GM19372 (cell line): ENCODE data around the gene RNF40.
"Not testable (repeated sequence)": the region's sequence is repeated elsewhere in the genome, so short reads cannot be mapped to it uniquely, and the experiment has no call there.

Source experiments
- ATAC-seq: cut with Tn5 transposase; IDR thresholded peaks from one replicate; pipeline ENCODE4 v1.9.1; 2021; ENCODE audit warnings: mild to moderate bottlenecking, low read depth, moderate library complexity; ENCODE audit not compliant: unreplicated experiment

Gene RNF40

GRCh38 chr16:30780021-30780420 is 17.9 kb downstream of the RNF40 start:
- no peak for ATAC-seq

DNA sequence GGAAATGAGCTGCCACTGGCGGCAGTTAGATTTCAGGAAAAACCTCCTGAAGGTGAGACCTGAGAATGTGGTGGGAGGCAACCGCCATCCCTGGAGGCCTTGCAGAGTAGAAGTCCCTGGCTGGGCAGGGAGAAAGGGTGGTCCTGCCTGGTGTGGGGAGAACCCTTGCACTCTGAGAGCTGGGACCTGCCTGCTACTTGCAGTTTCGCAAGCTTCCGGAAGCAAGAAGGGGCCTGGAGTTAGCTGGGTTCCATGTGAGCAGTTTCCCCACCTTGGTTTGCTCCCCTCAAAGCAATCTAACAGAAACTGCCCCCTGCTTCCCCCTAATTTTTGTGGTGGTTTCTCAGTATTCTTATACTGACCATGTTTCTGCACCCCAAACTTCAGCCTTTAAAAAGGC is 18.4 kb downstream of the RNF40 start:
- no peak for ATAC-seq

GRCh38 chr16:30782486-30783279 is 20.6 kb downstream of the RNF40 start:
- no peak for ATAC-seq

DNA sequence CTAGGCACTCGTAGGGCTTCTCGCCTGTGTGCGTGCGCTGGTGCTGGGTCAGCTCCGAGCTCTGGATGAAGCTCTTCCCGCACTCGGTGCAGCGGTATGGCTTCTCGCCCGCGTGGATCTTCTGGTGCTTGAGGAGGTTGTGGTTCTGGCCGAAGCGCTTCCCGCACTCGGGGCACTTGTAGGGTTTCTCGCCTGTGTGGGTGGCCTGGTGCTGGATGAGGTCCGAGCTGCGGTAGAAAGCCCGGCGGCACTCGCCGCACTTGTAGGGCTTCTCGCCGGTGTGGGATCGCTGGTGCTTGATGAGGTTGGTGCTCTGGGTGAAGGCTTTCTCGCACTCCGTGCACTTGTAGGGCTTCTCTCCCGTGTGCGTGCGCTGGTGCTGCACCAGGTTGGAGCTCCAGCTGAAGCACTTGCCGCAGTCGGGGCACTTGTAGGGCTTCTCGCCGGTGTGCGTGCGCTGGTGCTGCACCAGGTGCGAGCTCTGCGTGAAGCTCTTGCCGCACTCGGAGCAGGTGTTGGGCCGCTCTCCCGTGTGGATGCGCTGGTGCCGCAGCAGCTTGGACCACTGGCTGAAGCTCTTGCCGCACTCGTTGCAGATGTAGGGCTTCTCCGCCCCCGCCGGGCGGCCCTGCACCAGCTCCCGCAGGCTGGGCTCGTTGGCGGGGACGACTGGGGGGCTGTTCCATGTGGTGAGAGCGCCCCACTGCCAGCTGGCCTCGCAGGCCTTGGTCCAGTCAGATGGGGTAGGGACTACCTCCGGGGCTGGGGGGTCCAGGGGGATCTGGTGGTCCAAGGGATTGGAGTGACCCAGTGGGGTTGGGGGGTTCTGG is 21.4 kb downstream of the RNF40 start:
- no peak for ATAC-seq

- ATAC-seq: no peak
Measured at GRCh38 chr16:30784215-30784614, 22.1 kb downstream of the RNF40 start.

GRCh38 chr16:30785126-30786106 is 23.3 kb downstream of the RNF40 start:
- ATAC-seq: no peak

GRCh38 chr16:30786115-30786935 is 24.2 kb downstream of the RNF40 start:
- ATAC-seq: no peak

- ATAC-seq: no peak
Measured at GRCh38 chr16:30786936-30787612, 25.0 kb downstream of the RNF40 start, which contains the start of gene ZNF629. Gene ZNF629 (minus strand): TSS chr16:30787205. CDS start chr16:30784482, 2,723 bp downstream.

- no peak for ATAC-seq
Measured at GRCh38 chr16:30787613-30788378, 25.7 kb downstream of the RNF40 start.

DNA sequence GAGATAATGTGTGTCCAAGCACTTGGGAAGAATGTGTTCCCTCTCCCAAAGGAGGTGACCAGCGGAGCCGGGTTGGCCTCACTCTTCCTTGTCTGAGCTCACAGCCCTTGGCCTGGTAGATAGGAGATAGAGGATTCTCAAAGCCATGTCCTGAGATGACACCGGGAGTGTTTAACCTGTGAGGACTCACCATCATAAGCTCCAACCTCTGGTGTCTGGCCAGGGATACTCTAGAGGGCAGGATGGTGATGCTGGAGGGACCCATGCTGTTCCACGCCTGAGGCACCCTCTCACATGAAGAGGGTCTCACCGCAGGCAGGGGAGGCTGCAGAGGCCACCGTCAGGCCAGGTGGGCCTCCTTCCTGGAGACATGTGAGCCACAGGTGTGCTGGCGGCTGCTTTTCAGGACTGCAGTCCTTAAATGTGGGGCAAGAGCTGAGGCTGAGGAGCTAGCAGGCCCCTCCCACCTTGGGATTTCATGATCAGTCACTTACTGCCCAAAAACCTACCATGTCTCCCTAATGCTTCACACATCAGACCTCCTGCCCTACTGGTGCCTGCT is 31.5 kb downstream of the RNF40 start:
- ATAC-seq: no peak

DNA sequence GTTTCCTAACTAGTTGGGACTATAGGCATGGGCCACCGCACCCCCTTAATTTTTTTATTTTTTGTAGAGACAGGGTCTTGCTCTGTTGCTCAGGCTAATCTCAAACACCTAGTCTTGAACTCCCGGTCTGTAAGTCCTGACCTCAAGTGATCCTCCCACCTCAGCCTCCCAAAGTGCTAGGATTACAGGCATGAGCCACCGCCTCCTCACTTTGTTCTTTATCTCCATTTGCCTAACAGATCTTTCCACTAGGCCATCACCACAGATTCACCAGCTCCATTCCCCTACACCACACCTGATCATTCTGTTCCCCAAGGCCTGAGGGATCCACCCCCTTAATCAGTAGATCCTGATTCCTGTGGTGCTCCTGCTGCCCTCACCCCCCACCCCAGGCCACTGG is 32.5 kb downstream of the RNF40 start:
- no peak for ATAC-seq

GRCh38 chr16:30797670-30798309 is 35.7 kb downstream of the RNF40 start:
- ATAC-seq: no peak

- ATAC-seq: no peak
Measured at GRCh38 chr16:30802936-30803335, 40.8 kb downstream of the RNF40 start.

- no peak for ATAC-seq
Measured at GRCh38 chr16:30805056-30805369, 42.9 kb downstream of the RNF40 start.

GRCh38 chr16:30805370-30806169 is 43.4 kb downstream of the RNF40 start:
- no peak for ATAC-seq

DNA sequence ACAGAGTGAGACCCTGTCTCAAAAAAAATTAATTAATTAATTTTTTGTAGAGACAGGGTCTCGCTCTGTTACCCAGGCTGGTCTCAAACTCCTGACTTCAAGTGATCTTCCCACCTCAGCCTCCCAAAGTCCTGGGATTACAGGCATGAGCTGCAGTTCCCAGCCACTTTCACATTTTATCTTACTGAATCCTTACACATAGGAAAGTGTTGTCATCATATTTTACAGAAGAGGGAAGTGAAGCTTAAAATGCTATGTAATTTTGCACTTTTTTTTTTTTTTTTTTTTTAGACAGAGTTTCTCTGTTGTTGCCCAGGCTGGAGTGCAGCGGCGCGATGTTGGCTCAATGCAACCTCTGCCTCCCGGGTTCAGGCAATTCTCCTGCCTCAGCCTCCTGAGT is 46.0 kb downstream of the RNF40 start:
- ATAC-seq: no peak

GRCh38 chr16:30808890-30809426 is 46.8 kb downstream of the RNF40 start:
- ATAC-seq: not testable (repeated sequence)
